Left lobe of liver (tissue), 2 donors: ENCODE measurements around the gene TPD52L1. TPM values are rescaled to one million over a fixed set of nuclear protein-coding genes. Genes with fewer than 3 reads are reported as not detected.
"Not testable (repeated sequence)": the region's sequence is repeated elsewhere in the genome, so short reads cannot be mapped to it uniquely, and the experiment has no call there.

Experiments used
- ATAC-seq: fragments of 200-7000 bp; cut with Tn5 transposase; one replicate; pipeline ENCODE4 v1.9.1; 2020; ENCODE audit warnings: mild to moderate bottlenecking, moderate library complexity
- DNase-seq: peaks from one replicate; pipeline ENCODE4 v3.0.0-alpha.2; 2020; ENCODE audit warnings: low spot score
- total RNA-seq: library from RNA; stranded (reverse); gene quantifications from one replicate; pipeline ENCODE4 v1.2.1, GENCODE V29; 2021
- donor health status: DM: no; HTN: no; CAD: no; lungs with moderate emphysema.
- donor health status: DM: no; HTN: yes; CAD: no.

Gene TPD52L1
- total RNA-seq, 1 donor from 2014 or later = 49.7 TPM

DNA sequence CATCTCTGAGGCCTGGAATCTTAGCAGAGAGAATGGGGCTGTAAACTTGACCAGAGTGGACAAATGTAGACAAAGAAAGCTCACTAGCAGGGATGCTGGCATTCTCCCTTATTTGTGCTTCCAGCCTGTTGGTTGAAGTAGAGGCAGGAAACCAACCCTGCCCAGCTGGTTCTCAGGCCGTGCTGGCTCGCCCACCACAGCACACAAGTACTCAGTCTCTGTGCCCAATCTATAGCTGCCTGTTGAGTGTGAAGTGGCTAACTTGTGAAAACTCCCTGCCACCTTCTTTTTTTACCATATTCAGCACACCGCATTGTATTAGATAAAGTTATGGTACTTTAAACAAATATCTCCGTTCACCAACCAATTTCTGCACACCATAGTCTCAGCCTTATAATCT, 110.9 kb downstream of the TPD52L1 start:
- no peak for ATAC-seq
- DNase-seq = no peak

DNA sequence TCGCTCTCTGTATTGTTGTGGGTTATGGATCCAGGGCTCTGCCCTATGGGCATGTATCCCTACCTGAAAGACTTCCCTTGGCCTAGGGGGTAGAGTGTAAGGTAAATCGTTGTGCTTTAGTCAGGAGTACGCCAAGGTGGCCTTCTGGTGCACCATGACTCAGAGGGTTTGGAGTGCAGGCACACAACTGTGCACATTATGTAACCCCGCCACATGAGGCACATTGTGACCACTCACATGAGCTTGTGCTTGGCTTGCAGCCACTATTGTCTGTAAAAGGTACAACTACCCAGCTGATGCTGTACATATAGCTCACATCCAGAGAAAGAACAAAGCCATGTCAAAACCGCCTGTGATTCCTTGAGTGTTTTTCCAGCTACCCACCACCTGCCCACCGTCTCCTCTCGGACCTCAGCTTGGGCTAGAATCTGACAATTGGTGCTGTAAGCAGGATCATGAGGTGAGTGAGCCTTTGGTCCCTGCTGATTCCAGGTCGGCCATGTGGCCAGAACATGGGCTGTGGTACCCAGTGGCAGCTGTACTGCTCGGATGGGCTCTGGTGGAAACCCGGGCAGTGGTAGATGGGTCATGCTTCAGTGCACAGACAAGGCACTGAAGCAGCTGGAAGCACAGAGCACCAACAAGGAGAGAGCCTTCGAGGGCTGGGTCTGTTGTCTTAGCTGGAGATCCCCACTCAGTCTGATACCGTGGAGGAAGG, 114.4 kb downstream of the TPD52L1 start:
- no peak for ATAC-seq
- DNase-seq = no peak

DNA sequence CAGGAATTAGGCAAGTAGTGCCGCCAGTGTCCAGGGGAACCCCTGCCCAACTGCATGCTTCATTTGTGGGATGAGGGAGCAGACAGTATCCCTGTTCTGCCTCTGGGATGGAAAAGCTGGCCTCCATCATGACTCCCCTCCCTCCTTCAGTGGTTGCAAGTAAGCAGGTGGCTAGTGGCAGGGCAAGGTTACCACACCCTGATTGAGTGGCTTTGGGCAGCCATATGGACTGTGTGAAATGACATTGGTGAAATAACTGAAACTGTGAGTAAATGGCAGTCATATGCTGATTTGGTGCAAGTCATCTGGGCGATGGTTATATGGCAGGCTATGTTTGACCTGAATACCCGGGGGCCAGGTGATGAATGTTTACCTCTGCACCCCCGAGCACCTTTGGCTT, 115.2 kb downstream of the TPD52L1 start:
- ATAC-seq (no peak), DNase-seq (no peak)

DNA sequence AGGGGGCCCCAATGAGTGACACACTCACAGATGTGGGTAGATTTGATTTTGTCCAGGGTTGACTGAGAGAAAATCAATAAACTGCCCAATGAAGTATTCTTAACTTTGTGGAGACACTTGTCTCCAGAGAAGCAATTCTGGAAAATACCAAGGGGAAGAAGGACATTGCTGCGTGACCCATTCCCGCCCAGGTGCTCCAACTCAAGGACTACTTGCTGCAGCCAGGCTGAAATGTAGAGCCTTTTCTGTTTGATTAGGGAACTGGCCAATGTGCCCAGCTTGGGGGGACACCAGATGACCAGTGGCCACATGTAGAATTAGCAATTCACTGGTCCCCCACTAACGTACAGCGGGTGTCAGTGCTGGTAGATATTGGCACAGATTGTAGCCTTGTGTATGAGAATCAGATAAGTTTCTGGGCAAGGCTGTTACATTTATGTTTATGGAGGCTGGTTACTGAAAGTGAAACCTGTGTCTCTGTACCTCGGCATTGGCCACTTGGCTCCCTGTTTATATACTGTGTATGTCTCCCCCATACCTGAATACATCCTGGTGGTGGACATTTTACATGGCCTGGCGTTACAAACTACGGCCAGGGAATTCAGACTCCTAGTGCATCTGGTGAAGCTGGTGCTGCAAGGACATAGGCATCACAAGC, 115.9 kb downstream of the TPD52L1 start:
- DNase-seq (no peak), ATAC-seq (peak; percentile 73)

DNA sequence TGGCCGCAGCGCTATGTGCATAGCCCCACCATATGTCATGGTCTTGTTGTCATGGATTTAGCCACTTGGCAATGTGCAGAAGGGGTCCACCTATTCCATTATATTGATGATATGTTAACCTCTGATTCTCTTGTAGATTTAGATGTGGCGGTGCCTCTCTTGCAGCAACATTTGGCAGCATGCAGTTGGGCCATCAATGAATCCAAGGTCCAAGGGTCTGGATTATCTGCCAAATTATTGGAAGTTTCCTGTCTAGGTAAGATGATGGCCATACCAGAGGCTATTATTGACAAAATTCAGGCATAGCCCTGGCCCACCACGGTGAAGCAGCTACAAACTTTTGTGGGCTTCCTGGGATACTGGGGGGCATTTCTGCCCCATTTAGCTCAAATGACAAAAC, 116.8 kb downstream of the TPD52L1 start:
- ATAC-seq (peak; percentile 60), DNase-seq (no peak)

DNA sequence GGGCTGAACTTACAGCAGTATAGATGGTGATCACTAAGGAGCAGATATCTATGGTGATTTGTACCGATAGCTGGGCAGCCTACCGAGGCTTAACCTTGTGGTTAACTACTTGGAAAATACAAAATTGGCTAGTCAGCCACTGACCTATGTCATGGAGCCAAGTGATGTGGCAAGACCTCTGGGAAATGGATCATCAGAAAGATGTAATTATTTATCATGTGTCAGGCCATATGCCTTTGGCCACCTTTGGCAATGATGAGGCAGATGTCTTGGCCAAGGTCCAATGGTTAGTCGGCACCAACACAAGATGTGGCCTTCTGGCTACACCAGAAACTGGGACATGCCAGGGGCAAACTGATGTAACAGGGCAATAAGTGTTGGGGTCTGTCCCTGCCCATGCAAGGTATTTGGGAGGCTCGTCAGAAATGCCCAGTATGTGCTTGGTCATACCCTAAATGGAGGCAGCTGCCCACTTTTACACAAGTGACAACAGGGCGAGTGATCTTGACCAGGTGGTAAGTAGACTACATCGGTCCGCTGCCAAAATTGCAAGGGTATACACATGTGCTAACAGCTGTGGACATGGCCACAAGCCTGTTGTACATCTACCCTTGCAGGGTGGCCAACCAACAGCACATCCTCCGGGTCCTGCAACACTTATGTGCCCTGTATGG, 118.0 kb downstream of the TPD52L1 start:
- DNase-seq = no peak

DNA sequence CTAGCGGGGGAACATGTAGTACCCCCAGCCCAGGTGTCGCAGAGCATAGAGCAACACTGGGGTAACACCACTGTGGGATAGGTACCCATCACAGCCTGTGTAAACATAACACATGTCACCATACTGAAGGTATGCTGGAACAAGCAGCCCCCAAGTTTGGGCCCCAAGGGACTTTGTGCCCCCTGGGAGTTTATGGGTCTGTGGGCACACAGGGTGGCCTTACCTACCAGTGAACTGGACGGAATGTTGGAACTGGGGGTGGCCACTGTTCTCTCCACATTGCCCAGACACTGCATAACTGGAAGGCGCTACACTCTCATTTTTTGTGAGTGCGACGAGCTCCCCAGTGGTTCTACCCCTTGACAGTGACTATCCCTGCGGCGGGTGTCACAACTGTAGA, 119.7 kb downstream of the TPD52L1 start:
- no peak for DNase-seq
- no peak for ATAC-seq

More for the DNA sequence above, 118.0 kb downstream of the TPD52L1 start:
- ATAC-seq = peak; percentile 25

DNA sequence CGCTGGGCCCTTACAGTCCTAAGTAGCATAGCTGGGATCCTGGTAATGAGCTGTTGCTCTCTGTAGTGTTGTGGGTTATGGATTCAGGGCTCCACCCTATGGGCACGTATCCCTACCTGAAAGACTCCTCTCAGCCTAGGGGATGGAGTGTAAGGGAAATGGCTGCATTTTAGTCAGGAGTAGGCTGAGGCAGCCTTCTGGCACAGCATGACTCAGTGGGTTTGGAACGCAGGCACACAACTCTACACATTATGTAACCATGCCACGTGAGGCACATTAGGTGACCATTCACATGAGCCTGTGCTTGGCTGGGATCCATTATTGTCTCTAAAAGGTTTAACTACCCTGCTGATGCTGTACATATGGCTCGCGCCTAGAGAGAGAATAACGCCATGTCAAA, 120.4 kb downstream of the TPD52L1 start:
- ATAC-seq (no peak), DNase-seq (no peak)

DNA sequence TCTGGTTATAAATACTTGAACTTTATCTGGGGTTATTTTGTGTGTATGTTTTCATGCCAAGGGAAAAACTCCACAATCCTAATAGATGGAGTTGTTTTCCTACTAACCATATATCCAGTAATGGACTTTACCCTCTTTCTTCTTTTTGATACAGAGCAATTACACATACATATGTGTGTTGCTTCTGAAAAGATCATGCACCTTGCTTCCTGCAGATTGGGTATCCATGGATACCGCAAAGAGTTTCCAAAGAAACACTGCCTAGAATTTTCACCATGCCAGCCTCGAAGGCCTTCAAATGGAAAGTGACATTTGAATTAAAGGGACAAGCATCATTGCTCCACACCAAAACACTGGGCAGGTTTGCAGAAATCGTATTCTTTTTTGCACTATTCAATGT, 121.4 kb downstream of the TPD52L1 start:
- no peak for DNase-seq
- no peak for ATAC-seq

DNA sequence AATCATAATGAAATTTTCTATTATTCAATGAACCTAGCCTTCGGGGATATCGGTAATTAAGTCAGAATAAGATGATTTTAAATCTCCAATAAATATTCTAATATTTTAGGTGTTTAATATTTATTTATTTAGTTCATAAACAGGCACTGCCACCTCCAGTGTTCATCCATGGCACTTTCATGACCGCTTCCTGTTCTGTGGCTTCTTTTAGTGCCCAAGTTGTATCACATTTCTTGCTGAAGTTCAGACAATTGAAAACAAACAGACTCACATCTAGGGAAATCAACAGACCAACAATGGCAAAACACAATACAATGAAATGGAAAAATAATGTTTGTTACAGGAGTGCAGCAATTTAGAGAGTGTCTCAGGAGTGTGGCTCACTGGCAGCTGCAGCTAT, 122.2 kb downstream of the TPD52L1 start:
- DNase-seq (no peak), ATAC-seq (no peak)

DNA sequence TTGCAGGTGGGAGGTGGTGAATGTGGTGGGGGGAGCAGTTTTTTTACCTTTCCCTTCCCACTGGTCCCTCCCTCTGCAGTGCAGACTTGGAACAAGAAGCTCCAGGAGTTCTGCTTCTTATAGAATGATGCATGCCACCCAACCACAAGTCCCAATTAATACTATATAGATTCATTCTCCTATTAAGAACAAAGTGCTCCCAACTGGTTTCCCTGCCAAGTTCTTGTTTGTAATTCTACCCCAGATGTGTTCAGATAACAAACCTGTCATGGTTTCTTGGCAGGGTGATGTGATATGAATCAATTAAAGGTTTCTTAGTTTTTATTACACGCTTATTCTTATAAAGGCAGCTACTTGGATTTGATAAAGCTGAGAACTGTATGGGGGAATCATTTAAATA, 124.3 kb downstream of the TPD52L1 start:
- ATAC-seq (no peak), DNase-seq (no peak)

DNA sequence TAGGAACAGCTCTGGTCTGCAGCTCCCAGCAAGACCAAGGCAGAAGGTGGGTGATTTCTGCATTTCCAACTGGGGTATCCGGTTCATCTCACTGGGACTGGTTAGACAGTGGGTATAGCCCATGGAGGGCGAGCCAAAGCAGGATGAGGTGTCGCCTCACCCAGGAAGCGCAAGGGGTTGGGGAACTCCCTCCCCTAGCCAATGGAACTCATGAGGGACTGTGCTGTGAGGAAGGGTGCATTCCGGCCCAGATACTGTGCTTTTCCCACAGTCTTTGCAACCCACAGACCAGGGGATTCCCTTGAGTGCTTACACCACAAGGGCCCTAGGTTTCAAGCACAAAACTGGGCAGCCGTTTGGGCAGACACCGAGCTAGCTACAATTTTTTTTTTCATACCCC, 126.4 kb downstream of the TPD52L1 start:
- no peak for DNase-seq
- ATAC-seq = no peak

DNA sequence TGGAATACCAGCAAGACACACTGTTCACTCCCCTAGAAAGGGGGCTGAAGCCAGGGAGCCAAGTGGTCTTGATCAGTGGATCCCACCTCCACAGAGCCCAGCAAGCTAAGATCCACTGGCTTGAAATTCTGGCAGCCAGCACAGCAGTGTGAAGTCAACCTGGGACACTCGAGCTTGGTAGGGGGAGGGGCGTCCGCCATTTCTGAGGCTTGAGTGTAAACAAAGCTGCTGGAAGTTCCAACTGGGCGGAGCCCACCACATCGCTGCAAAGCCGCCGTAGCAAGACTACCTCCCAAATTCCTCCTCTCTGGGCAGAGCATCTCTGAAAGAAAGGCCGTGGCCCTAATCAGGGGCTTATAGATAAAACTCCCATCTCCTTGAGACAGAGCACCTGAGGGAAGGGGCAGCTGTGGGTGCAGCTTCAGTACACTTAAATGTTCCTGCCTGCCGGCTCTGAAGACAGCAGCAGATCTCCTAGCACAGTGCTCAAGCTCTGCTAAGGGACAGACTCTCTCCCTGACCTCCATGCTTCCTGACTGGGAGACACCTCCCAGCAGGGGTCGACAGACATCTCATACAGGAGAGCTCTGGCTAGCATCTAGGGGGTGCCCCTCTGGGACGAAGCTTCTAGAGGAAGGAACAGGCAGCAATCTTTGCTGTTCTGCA, 126.9 kb downstream of the TPD52L1 start:
- not testable (repeated sequence) for DNase-seq

DNA sequence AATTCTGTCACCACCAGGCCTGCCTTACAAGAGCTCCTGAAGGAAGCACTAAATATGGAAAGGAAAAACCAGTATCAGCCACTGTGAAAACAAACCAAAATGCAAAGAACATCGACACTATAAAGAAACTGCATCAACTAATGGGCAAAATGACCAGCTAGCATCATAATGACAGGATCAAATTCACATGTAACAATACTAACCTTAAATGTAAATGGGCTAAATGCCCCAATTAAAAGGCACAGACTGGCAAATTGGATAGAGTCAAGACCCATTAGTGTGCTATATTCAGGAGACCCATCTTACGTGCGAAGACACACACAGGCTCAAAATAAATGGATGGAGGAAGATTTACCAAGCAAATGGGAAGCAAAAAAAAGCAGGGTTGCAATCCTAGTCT, 128.9 kb downstream of the TPD52L1 start:
- ATAC-seq, DNase-seq: not testable (repeated sequence)

More for the DNA sequence above, 126.9 kb downstream of the TPD52L1 start:
- ATAC-seq = not testable (repeated sequence)

DNA sequence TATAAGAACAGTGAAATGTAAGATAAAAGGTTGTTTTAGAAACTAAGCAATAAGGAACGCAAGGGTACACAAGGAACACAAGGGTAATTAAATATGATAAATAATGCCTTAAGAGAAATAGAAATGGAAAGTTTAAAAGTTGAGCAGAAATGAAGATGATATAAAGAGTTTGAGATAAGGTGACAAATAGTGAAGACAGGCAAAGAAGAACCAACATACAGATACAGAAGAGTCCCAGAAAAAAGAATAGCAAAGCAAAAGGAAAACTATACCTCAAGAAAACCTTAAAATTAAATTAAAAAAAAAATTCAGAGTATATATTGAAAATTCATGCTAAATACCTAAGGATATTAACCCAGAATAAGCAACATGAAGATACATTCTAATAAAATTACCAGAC, 131.8 kb downstream of the TPD52L1 start:
- no peak for DNase-seq
- no peak for ATAC-seq

DNA sequence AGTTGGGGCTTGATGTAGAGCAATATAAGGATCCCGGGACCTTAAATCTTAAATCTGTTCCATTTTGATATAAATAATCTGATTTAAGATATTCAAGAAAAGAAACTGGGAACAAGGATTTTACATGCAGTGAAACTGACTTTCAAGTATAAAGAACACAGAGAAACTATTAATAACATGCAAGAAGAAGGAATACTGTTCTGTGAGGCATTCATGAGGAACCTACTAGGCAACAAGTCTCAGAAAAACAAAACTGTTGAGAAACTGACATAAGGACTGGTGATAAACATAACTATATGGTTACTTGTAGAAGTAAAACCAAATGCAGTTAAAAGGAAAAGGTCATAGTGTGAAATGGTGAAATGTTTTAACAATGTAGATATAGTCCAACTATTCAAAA, 132.4 kb downstream of the TPD52L1 start:
- ATAC-seq = no peak
- DNase-seq = no peak

DNA sequence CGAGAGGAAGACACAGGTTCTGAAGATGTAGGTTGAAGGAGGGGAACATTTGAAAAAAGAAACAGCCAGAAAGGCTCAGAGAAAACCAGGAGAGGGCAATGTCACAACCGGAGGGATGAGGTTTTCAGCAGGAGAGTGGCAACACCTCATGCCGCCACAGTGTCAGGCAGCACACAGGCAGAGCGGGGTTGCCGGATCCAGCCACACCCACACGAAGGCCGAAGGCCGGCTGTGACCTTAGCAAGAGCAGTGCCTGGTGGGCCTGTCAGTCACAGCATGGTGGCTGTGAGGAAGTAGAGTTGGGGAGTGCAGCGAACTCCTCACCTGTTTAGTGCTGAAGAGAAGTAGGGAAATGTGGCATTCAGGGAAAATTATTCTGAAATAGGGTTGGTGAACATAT, 134.1 kb downstream of the TPD52L1 start:
- ATAC-seq = no peak
- DNase-seq = no peak

DNA sequence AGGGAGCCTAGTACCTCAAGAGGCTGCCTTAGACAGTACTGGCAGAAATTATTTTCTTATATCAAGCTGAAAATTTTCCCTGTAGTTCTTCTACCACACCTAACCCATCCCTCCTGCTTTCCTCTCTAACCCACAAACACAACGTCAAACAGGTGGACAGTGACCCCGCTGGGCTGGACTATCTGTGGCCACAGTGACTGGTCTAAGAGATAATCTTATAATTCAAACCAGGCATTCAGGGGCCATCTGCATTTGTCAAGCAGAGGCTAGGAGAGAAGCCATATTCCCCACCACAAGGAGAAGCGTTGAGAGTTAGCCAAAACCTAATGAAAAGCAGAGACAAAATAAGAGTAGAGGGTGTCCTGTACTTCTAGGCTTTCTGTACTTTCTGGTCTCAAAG, 140.0 kb downstream of the TPD52L1 start:
- ATAC-seq (no peak), DNase-seq (no peak)

DNA sequence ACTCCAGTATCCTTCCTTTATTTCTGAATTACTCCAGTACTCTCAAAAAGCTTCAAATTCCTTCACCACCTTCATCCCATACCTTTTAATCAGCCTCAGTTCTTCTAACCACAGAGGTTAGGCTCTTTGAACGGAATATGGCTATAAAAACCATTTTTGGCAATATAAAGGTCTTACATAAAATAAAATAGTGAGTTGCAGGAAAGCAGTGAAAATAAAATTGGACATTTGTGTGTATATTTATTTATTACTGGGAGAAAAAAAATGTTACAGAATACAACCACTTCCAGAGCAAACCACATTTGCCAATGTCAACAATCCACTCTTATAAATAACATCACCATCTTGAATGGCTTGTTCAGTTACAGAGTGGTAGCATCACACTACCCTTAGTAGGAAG, 140.5 kb downstream of the TPD52L1 start:
- no peak for DNase-seq
- no peak for ATAC-seq

DNA sequence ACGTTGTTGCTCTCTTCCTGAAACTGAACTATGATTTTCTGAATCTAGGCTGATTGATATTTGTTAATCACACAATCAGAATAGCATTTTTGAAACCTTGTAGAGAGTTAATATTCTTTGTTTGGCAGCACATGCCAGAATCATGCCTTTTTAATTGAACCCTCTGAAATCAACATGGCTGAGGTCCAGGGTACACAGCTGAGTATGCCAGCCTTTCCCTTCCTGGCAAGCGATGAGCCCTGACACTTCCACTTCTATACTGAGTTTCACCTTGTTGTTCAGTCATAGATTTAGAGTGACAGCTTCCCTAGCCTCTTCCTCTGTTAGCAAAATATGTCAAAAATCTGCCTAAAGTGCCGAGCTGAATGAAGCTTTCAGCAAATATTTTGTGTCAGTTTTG, 141.4 kb downstream of the TPD52L1 start:
- ATAC-seq = peak; percentile 95
- peak; percentile 72 for DNase-seq

DNA sequence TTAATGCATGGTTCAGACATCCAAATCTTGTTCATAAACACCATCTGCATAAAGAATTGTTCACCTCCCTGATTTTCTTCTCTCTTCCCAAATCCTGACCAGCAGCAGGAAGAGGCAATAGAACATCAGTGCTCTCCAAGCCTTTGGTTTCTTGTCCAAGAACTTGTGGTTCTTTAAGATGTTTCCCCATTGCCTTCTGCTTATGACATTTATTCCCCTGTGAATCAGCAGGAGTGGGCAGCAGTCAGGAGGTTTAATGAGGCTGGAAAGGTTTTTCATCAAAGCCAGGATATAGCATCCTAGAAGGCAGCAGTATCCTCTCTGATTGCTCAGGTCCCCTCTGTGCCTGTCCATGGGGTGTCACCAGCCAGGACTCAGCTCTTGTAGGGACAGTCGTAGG, 142.9 kb downstream of the TPD52L1 start:
- DNase-seq (no peak), ATAC-seq (no peak)

DNA sequence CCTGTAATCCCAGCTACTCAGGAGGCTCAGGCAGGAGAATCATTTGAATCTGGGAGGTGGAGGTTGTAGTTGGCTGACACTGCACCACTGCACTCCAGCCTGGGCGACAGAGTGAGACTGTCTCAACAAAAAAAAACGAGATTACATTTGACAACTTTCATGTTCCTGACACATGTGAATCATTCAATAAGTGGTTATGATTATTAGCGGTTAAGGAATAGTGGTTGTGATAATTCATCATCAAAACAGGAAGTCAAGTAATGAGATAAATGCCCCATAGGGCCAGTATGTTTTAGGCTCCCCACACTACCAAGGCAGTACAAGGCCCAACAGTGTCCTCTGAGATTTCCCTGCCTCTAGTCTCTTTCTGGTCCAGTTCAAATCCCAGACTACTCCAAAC, 145.7 kb downstream of the TPD52L1 start:
- no peak for ATAC-seq
- DNase-seq = no peak
